GM12872 (cell line): ENCODE results near the gene HIPK2.

Experiments
- TF ChIP-seq, protein P1 (sequence below): IDR thresholded peaks from 3 replicates; pipeline ENCODE4 v1.5.1; 2011; ENCODE audit warnings: low read depth, mild to moderate bottlenecking, low read length, moderate library complexity; ENCODE audit not compliant: insufficient read depth

The HIPK2 gene

DNA sequence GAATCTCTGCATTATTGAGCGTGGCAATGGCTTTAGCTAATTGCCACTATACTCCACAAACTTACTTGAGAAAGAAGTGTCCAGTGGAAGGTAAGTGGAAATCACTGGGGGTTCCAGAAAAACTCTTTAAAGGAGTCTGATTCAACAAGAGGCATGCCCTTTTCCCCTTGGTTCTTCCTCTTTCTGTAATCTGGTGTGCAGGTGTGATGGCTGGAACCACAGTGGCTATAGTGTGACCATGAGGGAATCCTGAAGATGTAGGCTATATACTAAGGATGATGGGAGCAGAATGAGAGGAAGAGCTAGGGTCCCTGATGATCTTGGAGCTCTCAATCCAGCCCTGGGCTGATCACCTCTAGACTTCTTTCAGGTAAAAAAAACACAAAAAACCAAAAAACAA lies 256.4 kb downstream of the HIPK2 start:
- TF ChIP-seq, protein P1, sequence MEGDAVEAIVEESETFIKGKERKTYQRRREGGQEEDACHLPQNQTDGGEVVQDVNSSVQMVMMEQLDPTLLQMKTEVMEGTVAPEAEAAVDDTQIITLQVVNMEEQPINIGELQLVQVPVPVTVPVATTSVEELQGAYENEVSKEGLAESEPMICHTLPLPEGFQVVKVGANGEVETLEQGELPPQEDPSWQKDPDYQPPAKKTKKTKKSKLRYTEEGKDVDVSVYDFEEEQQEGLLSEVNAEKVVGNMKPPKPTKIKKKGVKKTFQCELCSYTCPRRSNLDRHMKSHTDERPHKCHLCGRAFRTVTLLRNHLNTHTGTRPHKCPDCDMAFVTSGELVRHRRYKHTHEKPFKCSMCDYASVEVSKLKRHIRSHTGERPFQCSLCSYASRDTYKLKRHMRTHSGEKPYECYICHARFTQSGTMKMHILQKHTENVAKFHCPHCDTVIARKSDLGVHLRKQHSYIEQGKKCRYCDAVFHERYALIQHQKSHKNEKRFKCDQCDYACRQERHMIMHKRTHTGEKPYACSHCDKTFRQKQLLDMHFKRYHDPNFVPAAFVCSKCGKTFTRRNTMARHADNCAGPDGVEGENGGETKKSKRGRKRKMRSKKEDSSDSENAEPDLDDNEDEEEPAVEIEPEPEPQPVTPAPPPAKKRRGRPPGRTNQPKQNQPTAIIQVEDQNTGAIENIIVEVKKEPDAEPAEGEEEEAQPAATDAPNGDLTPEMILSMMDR: no peak

DNA sequence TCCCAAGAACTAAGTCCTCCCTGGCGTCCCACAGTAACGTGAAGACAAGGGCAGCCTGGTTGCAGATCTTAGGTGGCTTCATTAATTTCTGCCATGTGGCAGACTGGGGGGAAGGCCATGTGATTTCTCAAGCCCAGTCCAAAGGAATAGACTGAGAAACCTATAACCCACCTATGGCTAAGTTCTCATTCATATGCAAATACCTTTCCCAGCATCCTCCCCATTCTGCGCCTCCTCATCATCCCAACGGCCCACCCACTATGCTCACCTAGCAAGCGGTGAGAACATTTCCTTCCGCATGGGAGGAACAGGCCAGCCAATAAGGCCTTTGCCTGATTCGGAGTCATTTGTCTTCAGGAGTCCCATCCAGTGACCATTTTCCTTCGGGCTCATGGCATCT lies 262.5 kb downstream of the HIPK2 start:
- TF ChIP-seq, protein P1: no peak
